UCSD-AML1 (cell line): ENCODE results near the gene VPS33A.

Source experiments
- DNase-seq: peaks from one replicate; lab custom pipeline; 2025; ENCODE audit not compliant: unreplicated experiment; lab: John Stamatoyannopoulos, UW

VPS33A gene

GRCh38 chr12:122184517-122184916, 81.8 kb downstream of the VPS33A start:
- DNase-seq, result peak; percentile 74

- DNase-seq, result no peak
Measured at GRCh38 chr12:122183588-122183940, 82.7 kb downstream of the VPS33A start.

GRCh38 chr12:122182887-122183587, 83.3 kb downstream of the VPS33A start, which contains the start of gene LRRC43:
Gene LRRC43, plus strand, starts transcription at chr12:122183123. Its CDS starts 22 bp downstream, at chr12:122183145.
- DNase-seq, result no peak
